Ishikawa (cell line): ENCODE measurements around the gene PLA2G2D.

ENCODE experiments used
- CEBPB ChIP-seq: IDR thresholded peaks from 2 replicates; pipeline ENCODE4 v1.6.1; 2012
- CREB1 ChIP-seq: IDR thresholded peaks from 2 replicates; pipeline ENCODE4 v1.6.1; 2012; ENCODE audit warnings: low read depth
- EGR1 ChIP-seq: IDR thresholded peaks from 2 replicates; pipeline ENCODE4 v1.6.1; 2012
- EP300 ChIP-seq: IDR thresholded peaks from 2 replicates; pipeline ENCODE4 v1.6.1; 2012; ENCODE audit warnings: borderline replicate concordance
- FOXM1 ChIP-seq: IDR thresholded peaks from 2 replicates; pipeline ENCODE4 v1.6.1; 2012; ENCODE audit warnings: low read depth, borderline replicate concordance
- NFIC ChIP-seq: IDR thresholded peaks from 2 replicates; pipeline ENCODE4 v1.6.1; 2012
- RAD21 ChIP-seq: IDR thresholded peaks from 2 replicates; pipeline ENCODE4 v1.6.1; 2012; ENCODE audit warnings: low read depth
- TAF1 ChIP-seq: IDR thresholded peaks from 2 replicates; pipeline ENCODE4 v1.6.1; 2012; ENCODE audit warnings: low read depth, mild to moderate bottlenecking
- TCF12 ChIP-seq: IDR thresholded peaks from 2 replicates; pipeline ENCODE4 v1.6.1; 2012; ENCODE audit warnings: low read depth
- TEAD4 ChIP-seq: IDR thresholded peaks from 2 replicates; pipeline ENCODE4 v1.6.1; 2012
- YY1 ChIP-seq: IDR thresholded peaks from 2 replicates; pipeline ENCODE4 v1.6.1; 2012; ENCODE audit warnings: low read depth
- ZBTB7A ChIP-seq: IDR thresholded peaks from 2 replicates; pipeline ENCODE4 v1.6.1; 2012; ENCODE audit warnings: low read depth
- TF ChIP-seq, protein P1 (sequence below): IDR thresholded peaks from 2 replicates; pipeline ENCODE4 v1.6.1; 2012; ENCODE audit warnings: low read depth, mild to moderate bottlenecking
- TF ChIP-seq, protein P2 (sequence below): IDR thresholded peaks from 2 replicates; pipeline ENCODE4 v1.6.1; 2012
- TF ChIP-seq, protein P3 (sequence below): IDR thresholded peaks from 2 replicates; pipeline ENCODE4 v1.6.1; 2012

PLA2G2D gene

DNA sequence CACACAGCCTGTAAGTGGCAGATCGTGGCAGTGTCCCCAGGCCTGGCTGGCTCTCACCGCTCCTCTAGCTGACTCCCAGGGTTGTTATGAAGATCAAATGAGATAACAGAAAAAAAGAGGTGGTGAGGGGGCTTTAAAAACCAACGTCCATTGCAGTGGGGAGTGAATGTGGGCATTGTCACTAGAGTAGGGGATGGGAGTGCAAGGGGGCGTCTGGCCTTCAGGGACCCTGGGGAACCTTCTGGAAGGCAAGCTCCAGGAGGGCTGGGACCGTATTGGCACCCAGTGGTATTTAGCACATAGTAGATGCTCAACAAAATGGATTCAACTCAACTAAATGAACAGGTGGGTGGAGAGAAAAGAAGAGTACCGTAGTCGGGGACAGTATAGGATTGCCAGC lies 3.4 kb downstream of the PLA2G2D start:
- no peak for TF ChIP-seq NFIC
- no peak for TF ChIP-seq ZBTB7A
- no peak for TF ChIP-seq EP300

DNA sequence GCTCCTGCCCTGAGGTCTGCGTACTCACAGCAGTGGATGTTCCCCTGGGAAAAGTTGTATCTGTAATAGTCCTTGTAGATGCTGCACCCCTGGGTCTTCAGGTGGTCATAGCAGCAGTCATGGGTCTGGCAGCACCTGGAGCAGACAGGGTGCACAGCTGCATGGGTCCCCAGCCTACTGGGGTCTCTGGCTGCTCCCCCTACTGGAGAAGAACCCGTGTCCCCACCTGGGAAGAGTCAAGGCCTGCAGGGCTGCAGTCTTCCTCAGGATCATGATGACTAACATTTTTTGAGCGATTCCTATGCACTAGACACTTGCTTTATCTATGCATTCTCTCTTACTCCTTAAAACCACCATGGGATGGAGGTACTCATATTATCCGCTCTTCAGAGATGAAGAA lies 3.9 kb downstream of the PLA2G2D start:
- TF ChIP-seq CEBPB (no peak), TCF12 (no peak), NFIC (no peak), RAD21 (no peak), EP300 (no peak)
- TF ChIP-seq, protein P1, sequence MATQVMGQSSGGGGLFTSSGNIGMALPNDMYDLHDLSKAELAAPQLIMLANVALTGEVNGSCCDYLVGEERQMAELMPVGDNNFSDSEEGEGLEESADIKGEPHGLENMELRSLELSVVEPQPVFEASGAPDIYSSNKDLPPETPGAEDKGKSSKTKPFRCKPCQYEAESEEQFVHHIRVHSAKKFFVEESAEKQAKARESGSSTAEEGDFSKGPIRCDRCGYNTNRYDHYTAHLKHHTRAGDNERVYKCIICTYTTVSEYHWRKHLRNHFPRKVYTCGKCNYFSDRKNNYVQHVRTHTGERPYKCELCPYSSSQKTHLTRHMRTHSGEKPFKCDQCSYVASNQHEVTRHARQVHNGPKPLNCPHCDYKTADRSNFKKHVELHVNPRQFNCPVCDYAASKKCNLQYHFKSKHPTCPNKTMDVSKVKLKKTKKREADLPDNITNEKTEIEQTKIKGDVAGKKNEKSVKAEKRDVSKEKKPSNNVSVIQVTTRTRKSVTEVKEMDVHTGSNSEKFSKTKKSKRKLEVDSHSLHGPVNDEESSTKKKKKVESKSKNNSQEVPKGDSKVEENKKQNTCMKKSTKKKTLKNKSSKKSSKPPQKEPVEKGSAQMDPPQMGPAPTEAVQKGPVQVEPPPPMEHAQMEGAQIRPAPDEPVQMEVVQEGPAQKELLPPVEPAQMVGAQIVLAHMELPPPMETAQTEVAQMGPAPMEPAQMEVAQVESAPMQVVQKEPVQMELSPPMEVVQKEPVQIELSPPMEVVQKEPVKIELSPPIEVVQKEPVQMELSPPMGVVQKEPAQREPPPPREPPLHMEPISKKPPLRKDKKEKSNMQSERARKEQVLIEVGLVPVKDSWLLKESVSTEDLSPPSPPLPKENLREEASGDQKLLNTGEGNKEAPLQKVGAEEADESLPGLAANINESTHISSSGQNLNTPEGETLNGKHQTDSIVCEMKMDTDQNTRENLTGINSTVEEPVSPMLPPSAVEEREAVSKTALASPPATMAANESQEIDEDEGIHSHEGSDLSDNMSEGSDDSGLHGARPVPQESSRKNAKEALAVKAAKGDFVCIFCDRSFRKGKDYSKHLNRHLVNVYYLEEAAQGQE = no peak
- TF ChIP-seq, protein P2, sequence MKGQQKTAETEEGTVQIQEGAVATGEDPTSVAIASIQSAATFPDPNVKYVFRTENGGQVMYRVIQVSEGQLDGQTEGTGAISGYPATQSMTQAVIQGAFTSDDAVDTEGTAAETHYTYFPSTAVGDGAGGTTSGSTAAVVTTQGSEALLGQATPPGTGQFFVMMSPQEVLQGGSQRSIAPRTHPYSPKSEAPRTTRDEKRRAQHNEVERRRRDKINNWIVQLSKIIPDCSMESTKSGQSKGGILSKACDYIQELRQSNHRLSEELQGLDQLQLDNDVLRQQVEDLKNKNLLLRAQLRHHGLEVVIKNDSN = no peak
- TF ChIP-seq, protein P3, sequence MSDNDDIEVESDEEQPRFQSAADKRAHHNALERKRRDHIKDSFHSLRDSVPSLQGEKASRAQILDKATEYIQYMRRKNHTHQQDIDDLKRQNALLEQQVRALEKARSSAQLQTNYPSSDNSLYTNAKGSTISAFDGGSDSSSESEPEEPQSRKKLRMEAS = no peak

DNA sequence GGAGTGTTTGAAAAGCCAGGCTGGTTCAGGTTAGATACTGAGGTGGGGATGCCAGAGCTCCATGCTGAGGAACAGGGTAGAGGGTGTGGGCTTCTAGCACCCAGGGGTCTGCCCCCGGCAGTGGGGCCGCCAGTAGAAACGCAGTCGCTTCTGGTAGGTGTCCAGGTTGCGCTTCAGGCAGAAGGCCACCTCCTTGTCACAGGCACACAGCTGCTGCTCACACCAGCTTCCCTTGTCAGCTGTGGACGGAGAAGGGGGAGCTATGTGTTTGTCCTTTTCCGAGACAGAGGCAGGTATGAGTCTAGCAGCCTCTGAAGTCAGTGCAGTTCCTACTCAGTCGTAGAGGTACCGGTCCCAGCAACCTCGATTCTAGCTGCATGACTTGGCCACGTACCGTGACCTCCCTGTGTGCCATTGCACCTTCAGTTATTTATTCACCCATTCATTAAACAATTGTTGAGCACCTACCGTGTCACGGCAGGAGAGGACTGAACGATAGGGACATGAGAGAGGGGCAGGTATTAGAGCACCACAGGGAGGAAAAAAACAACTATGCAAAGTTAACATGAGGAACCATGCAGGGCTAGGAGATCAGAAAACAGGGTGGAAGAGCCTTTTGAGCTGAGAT lies 5.2 kb downstream of the PLA2G2D start:
- TF ChIP-seq CREB1 = no peak
- TF ChIP-seq, protein P2 = no peak
- no peak for TF ChIP-seq NFIC
- no peak for TF ChIP-seq TAF1
- no peak for TF ChIP-seq ZBTB7A
- TF ChIP-seq YY1 = no peak
- TF ChIP-seq, protein P3 = no peak
- no peak for TF ChIP-seq TEAD4
- TF ChIP-seq, protein P1 = no peak
- no peak for TF ChIP-seq CEBPB
- TF ChIP-seq EGR1 = no peak
- no peak for TF ChIP-seq FOXM1
- TF ChIP-seq EP300 = no peak
- no peak for TF ChIP-seq TCF12
- no peak for TF ChIP-seq RAD21

DNA sequence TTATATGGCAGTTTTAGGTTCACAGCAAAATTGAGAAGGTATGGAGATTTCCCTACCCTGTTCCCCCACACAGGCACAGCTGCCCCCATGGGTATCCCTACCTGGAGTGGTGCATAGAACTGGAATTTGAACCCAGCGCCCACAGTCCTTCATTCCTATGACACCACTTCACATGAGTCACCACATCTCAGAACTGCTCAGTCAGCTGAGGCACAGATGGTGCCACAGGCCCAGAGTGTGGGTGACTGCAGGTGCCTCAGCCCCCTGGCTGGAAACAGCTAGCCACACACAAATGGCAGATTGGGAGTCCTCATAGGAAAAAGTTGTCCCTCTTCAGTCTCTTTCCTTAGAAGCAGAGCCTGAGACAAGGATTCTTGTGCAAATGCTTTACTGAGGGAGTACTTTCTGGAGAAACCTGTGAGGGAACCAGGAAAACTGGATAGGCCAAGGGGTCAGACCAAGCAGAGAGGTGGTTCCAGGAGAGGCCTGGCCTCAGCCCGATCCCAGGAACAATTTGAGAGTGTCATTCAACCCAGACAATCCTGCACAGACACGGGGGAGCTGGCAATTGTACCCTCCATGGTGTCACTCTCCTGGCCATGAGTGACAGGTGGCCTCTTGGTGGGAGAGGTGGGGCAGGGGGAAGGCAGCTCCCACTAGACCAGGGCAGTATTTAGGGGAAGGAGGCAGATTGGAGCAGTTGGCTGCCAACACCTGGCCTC lies 6.9 kb downstream of the PLA2G2D start:
- TF ChIP-seq TEAD4 = no peak
- TF ChIP-seq, protein P1 = no peak

DNA sequence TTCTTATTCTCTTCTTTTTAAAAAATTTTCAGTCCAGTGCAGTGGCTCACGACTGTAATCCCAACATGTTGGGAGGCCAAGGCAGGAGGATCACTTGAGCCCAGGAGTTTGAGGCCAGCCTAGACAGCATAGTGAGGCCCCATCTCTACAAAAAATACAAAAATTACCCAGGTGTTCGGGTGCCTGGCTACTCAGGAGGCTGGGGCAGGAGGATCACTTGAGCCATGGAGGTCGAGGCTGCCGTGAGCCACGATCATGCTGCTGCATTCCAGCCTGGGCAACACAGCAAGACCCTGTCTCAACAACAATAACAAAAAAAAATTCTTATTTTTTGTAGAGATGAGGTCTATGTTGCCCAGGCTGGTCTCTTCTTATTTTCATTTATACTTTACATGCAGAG lies 7.9 kb downstream of the PLA2G2D start:
- TF ChIP-seq CREB1 (no peak), EGR1 (no peak), TEAD4 (no peak), TAF1 (no peak), TCF12 (no peak), ZBTB7A (no peak), YY1 (no peak), RAD21 (no peak), FOXM1 (no peak), CEBPB (no peak), EP300 (no peak), NFIC (no peak)
- TF ChIP-seq, protein P3 = no peak
- TF ChIP-seq, protein P2 = no peak
- TF ChIP-seq, protein P1 = no peak
